CD4-positive, alpha-beta T cell treated with Interleukin-15 for 1 hour (primary cell): Measurements from ENCODE around the gene JOSD2.

Experiments
- DNase-seq: peaks from one replicate; pipeline ENCODE4 v3.0.0-alpha.2; 2020

JOSD2 gene

GRCh38 chr19:50492303-50493052, 18.5 kb downstream of the JOSD2 start:
- peak; percentile 38 for DNase-seq

- peak; percentile 1 for DNase-seq
Measured at GRCh38 chr19:50490991-50491472, 20.0 kb downstream of the JOSD2 start.

- DNase-seq = no peak
Measured at GRCh38 chr19:50490411-50490811, 20.6 kb downstream of the JOSD2 start.

GRCh38 chr19:50489461-50490011, 21.5 kb downstream of the JOSD2 start:
- no peak for DNase-seq

- DNase-seq = no peak
Measured at GRCh38 chr19:50488389-50489194, 22.4 kb downstream of the JOSD2 start.

- peak; percentile 48 for DNase-seq
Measured at GRCh38 chr19:50486823-50487515, 24.0 kb downstream of the JOSD2 start.

- DNase-seq = no peak
Measured at GRCh38 chr19:50485284-50485955, 25.6 kb downstream of the JOSD2 start.

- DNase-seq = no peak
Measured at GRCh38 chr19:50482916-50483315, 28.1 kb downstream of the JOSD2 start.

GRCh38 chr19:50482271-50482855, 28.6 kb downstream of the JOSD2 start:
- DNase-seq = no peak

- DNase-seq = no peak
Measured at GRCh38 chr19:50481351-50482149, 29.4 kb downstream of the JOSD2 start.

GRCh38 chr19:50480281-50481111, 30.5 kb downstream of the JOSD2 start:
- no peak for DNase-seq

- no peak for DNase-seq
Measured at GRCh38 chr19:50479761-50480251, 31.2 kb downstream of the JOSD2 start.

GRCh38 chr19:50478901-50479715, 31.9 kb downstream of the JOSD2 start:
- DNase-seq = no peak

GRCh38 chr19:50477751-50478515, 33.1 kb downstream of the JOSD2 start:
- DNase-seq = no peak

GRCh38 chr19:50476907-50477238, 34.1 kb downstream of the JOSD2 start:
- no peak for DNase-seq

- DNase-seq = peak; percentile 97
Measured at GRCh38 chr19:50476224-50476906, 34.6 kb downstream of the JOSD2 start, which contains the start of the genes EMC10 and GARIN5A. Gene EMC10 (plus strand): TSS chr19:50476507. CDS start chr19:50476545, 38 bp downstream. Gene GARIN5A (minus strand): TSS chr19:50476848. CDS start chr19:50476388, 460 bp downstream.

- no peak for DNase-seq
Measured at GRCh38 chr19:50475736-50476223, 35.2 kb downstream of the JOSD2 start.
